Body of pancreas (tissue), 4 donors: ENCODE data around the gene ANXA8.

Experiments used
- POLR2A ChIP-seq, 3 donors: fragments of 450-650 bp; IDR thresholded peaks; one replicate each; pipeline ENCODE4 v1.6.1; 2016; ENCODE audit warnings: antibody characterized with exemption in 3 of 3, mild to moderate bottlenecking in 2 of 3
- TF ChIP-seq, protein P1 (sequence below), 7 experiments: fragments of 450-650 bp in 4 of 7; fragments of 200-600 bp in 3 of 7; sonication (generic) in 3 of 7; IDR thresholded peaks; one replicate each; pipeline ENCODE4 v1.5.1; 2016 to 2019; ENCODE audit warnings: antibody characterized with exemption in 7 of 7

DNA sequence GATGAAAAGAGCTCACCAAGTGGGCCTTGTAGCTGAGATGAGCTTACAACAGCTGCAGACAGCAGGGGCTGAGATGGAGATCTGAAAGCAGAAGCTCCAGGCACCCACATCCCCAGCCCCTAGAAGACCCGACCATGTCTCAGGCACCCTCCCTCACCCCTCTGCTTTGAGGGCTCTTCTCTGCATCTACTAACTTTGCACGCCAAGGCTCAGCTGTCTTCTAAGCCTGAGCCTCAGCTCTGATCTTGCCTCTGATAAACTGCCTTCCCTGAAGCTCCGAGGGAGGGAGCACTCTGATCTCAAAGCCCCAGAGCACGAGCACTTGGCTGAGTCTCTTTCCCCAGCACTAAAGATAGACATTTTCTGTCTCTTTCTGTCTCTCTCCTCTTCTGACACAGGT lies 42.0 kb downstream of the ANXA8 start:
- TF ChIP-seq, protein P1, sequence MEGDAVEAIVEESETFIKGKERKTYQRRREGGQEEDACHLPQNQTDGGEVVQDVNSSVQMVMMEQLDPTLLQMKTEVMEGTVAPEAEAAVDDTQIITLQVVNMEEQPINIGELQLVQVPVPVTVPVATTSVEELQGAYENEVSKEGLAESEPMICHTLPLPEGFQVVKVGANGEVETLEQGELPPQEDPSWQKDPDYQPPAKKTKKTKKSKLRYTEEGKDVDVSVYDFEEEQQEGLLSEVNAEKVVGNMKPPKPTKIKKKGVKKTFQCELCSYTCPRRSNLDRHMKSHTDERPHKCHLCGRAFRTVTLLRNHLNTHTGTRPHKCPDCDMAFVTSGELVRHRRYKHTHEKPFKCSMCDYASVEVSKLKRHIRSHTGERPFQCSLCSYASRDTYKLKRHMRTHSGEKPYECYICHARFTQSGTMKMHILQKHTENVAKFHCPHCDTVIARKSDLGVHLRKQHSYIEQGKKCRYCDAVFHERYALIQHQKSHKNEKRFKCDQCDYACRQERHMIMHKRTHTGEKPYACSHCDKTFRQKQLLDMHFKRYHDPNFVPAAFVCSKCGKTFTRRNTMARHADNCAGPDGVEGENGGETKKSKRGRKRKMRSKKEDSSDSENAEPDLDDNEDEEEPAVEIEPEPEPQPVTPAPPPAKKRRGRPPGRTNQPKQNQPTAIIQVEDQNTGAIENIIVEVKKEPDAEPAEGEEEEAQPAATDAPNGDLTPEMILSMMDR (IDR thresholded peaks at IDR 0.05) = no peak
- TF ChIP-seq POLR2A (IDR thresholded peaks at IDR 0.05) = no peak
